ENCODE measurements around the gene SLC49A3.

DNA sequence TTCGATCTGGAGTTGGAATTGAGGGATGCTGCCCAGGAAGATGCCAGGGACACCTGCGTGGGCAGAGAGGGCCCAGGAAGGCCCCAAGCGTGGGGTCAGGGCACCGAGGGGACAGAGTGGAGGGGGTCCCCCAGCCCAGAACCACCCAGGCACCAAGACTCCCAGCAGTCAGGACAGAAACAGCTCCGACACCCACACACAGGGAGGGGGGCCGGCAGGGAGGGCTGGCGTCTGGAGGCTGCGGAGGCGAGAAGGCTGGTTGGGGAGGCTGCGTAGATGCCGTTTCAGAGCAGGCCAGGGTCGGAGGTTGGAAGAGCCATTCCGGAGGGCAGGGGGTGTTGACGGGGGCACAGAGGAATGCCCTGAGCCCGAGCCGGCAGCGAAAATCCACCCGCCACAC is 38.5 kb downstream of the SLC49A3 start:
- no peak for TF ChIP-seq POLR2A (IDR thresholded peaks at IDR 0.05; ENCODE audit: low read length)
- no peak for TF ChIP-seq GATA1 (IDR thresholded peaks at IDR 0.05; ENCODE audit: low read depth, low read length)

Data from erythroblast (primary cell).